GM12873 (cell line): ENCODE data around the gene FCAMR.

Experiments
- CTCF ChIP-seq: IDR thresholded peaks from 2 replicates; pipeline ENCODE4 v1.5.1; 2012; ENCODE audit warnings: low read depth, mild to moderate bottlenecking, moderate library complexity, low read length, control low read depth; ENCODE audit not compliant: insufficient read depth; ENCODE audit errors: missing control alignments

The FCAMR gene

DNA sequence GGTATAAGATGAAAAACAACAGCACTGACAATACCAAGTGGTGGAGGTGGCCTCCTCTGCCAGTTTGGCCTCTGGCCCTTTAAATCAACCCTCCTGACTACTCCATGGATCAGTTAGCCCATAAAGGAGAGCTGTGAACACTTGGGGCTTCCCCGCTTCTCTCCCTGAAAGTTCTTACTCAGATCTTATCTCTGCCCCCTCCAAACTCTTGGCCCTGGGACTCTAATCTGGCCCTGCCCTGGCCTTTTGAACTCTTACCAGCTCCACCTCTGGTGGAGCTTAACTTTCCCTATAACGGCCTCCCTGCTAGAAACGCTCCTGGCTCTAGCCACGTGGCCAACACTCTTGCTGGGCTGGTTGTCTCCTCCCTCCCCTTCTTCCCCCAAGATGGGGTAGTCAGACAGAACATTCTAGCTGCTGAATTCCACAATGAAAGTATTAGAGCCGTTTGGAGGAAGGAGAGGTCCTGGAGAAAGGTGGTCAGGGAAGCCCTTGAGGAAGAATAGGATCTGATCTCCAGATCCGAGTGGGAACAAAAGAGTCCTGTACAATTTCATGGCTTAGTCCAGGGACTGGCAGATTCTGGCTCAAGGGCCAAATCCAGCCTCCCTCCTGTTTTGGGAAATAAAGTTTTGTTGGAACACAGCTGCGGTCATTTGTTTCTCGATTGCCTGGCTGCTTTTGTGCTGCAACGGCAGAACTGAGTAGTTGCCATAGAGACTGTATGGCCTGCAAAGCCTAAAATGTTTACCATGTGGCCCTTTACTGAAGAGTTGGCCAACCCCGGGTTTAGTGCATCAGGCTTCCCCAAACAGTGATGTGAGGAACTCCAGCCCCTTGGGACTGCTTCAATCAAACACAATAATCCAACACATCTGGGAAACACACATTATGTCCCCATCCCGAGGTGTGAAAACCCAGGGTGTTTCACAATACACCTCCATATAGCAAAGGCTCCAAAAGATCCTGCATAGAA, 14.5 kb downstream of the FCAMR start:
- no peak for TF ChIP-seq CTCF

GRCh38 chr1:206954459-206955342, 15.6 kb downstream of the FCAMR start:
- no peak for TF ChIP-seq CTCF

DNA sequence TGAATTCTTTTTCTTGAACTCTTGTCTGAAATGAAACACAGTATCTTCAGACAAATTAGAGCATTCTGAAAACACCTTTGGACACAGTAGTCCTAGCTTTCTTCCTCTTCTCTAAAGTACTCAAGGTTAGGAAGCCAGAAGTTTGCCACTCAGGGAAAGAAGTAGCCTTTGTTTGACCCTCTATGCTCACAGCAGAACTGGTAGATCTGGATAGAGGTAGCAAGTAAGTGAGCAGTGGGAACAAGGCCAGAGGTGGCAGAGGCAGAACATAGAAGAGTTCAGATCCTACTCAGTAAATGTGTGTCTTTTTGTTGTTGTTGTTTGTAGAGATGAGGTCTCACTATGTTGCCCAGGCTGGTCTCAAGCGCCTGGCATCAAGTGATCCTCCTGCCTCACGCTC, 16.6 kb downstream of the FCAMR start:
- TF ChIP-seq CTCF = no peak

GRCh38 chr1:206953126-206953525, 17.1 kb downstream of the FCAMR start:
- TF ChIP-seq CTCF = no peak

DNA sequence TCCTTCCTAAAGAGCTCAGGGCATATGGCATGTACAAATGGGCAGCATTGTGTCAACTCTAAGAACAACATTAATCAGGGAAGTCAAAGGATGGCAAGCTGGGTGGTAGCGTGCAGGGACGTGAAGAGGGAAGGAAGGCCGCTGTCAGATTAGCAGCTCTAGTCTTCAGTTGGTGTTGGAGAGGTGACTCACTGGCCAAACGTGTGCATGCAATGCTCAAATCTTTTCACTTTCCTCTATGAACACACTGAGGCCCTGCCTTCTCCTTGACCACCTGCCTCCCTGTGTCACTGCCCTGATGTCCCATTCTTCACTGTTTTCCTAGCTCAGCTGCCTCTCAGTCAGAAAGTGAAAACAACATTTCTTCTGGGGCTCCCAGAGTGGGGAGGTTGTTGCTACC, 18.1 kb downstream of the FCAMR start:
- no peak for TF ChIP-seq CTCF

GRCh38 chr1:206951318-206952100, 18.8 kb downstream of the FCAMR start:
- no peak for TF ChIP-seq CTCF
